Activated CD4-positive, alpha-beta T cell treated with anti-CD3 and anti-CD28 coated beads for 36 hours (primary cell): ENCODE results near the gene PEX12. TPM values are rescaled to one million over a fixed set of nuclear protein-coding genes. Genes with fewer than 3 reads are reported as not detected.

Source experiments
- ATAC-seq: fragments of 200-7000 bp; cut with Tn5 transposase; one replicate; pipeline ENCODE4 v1.10.0; 2021; ENCODE audit warnings: mild to moderate bottlenecking, moderate library complexity
- CTCF ChIA-PET: fragments of 350-600 bp; sonication (Branson Sonifier 250); formaldehyde crosslinking; loops from one replicate; lab custom pipeline; 2021; ENCODE audit warnings: antibody characterized with exemption; lab: Charles Lee
- POLR2A ChIA-PET: fragments of 350-600 bp; sonication (Branson Sonifier 250); formaldehyde crosslinking; loops from one replicate; lab custom pipeline; 2021; ENCODE audit warnings: antibody characterized with exemption, inconsistent platforms; lab: Charles Lee
- DNase-seq: peaks from one replicate; pipeline ENCODE4 v3.0.0-alpha.2; 2020
- H3K27ac Mint-ChIP-seq: one replicate; pipeline ENCODE4 v1.8.0; 2021; ENCODE audit warnings: mixed read lengths
- H3K27me3 Mint-ChIP-seq: one replicate; pipeline ENCODE4 v1.8.0; 2021; ENCODE audit warnings: mixed read lengths
- H3K36me3 Mint-ChIP-seq: one replicate; pipeline ENCODE4 v1.8.0; 2021; ENCODE audit warnings: low read depth, mixed read lengths
- H3K4me1 Mint-ChIP-seq: one replicate; pipeline ENCODE4 v1.8.0; 2021; ENCODE audit warnings: mixed read lengths
- H3K4me3 Mint-ChIP-seq: one replicate; pipeline ENCODE4 v1.8.0; 2021; ENCODE audit warnings: mild to moderate bottlenecking, moderate library complexity, mixed read lengths
- H3K9me3 Mint-ChIP-seq: one replicate; pipeline ENCODE4 v1.8.0; 2021; ENCODE audit warnings: low read depth, mixed read lengths
- intact Hi-C, 2 experiments: fragments of 100-400 bp; cut with DNase I in 1 of 2; cut with micrococcal nuclease in 1 of 2; formaldehyde crosslinking; loops; one replicate each; pipeline versions ENCODE4 v1.14.2 to v1.15.1; 2022 to 2024; cut with DNase I, micrococcal nuclease
- total RNA-seq, 2 experiments: library from RNA; stranded (reverse); gene quantifications; one replicate each; pipeline ENCODE4 v1.2.3, GENCODE V29; 2021

The PEX12 gene
- total RNA-seq, 2 experiments from 2014 or later = 5.7 to 6.1 TPM

GRCh38 chr17:35605678-35606077 is 27.3 kb upstream of the PEX12 start:
- ChIA-PET POLR2A (interaction anchor here (0.6 kb wide), 1 partner anchor 372 kb away, joined by 6 read pairs; no protein-coding TSS in a partner anchor), CTCF (interaction anchor here (0.6 to 0.8 kb wide), 2 partner anchors 71 to 136 kb away, joined by 3 read pairs; no protein-coding TSS in a partner anchor)
- Mint-ChIP-seq H3K9me3 (no peaks in the 10 kb centered on the region), H3K27ac (no peak overlapping the region), H3K4me3 (no peak overlapping the region), H3K27me3 (no peaks in the 10 kb centered on the region), H3K36me3 (peaks cover 43% of the 10 kb centered on the region), H3K4me1 (no peaks in the 10 kb centered on the region)
- no peak for ATAC-seq
- no peak for DNase-seq
- intact Hi-C loops = no loop called here

- ChIA-PET POLR2A (interaction anchor here (0.7 kb wide), 1 partner anchor 101 kb away, joined by 3 read pairs; no protein-coding TSS in a partner anchor), CTCF (interaction anchor here (0.7 to 3.9 kb wide), 4 partner anchors 9 to 272 kb away, joined by 3 to 26 read pairs (median 4); no protein-coding TSS in a partner anchor)
- intact Hi-C loops = no loop called here
- no peak overlapping the region for H3K4me3 Mint-ChIP-seq
- DNase-seq = no peak
- no peaks in the 10 kb centered on the region for H3K9me3 Mint-ChIP-seq
- H3K4me1 Mint-ChIP-seq = no peaks in the 10 kb centered on the region
- H3K27me3 Mint-ChIP-seq = no peaks in the 10 kb centered on the region
- no peak for ATAC-seq
- peaks cover 44% of the 10 kb centered on the region for H3K36me3 Mint-ChIP-seq
- no peak overlapping the region for H3K27ac Mint-ChIP-seq
These were observed 25.3 kb upstream of the PEX12 start for GRCh38 chr17:35603674-35604073.

GRCh38 chr17:35597604-35598003 is 19.2 kb upstream of the PEX12 start:
- ATAC-seq (no peak), DNase-seq (no peak)
- Mint-ChIP-seq H3K27me3 (no peaks in the 10 kb centered on the region), H3K9me3 (no peaks in the 10 kb centered on the region), H3K4me3 (no peak overlapping the region), H3K36me3 (peaks cover 57% of the 10 kb centered on the region), H3K4me1 (peaks cover 6% of the 10 kb centered on the region), H3K27ac (no peak overlapping the region)
- intact Hi-C loops = no loop called here
- ChIA-PET POLR2A (no interaction called here), CTCF (no interaction called here)

GRCh38 chr17:35596530-35597233 is 18.3 kb upstream of the PEX12 start:
- CTCF ChIA-PET = no interaction called here
- no peak for DNase-seq
- Mint-ChIP-seq H3K4me3 (no peak overlapping the region), H3K27ac (no peak overlapping the region), H3K4me1 (peaks cover 6% of the 10 kb centered on the region), H3K27me3 (no peaks in the 10 kb centered on the region), H3K36me3 (peaks cover 53% of the 10 kb centered on the region), H3K9me3 (no peaks in the 10 kb centered on the region)
- POLR2A ChIA-PET = no interaction called here
- intact Hi-C loops = no loop called here
- ATAC-seq = no peak

- Mint-ChIP-seq H3K36me3 (peaks cover 53% of the 10 kb centered on the region), H3K4me1 (peaks cover 6% of the 10 kb centered on the region), H3K27me3 (no peaks in the 10 kb centered on the region), H3K9me3 (no peaks in the 10 kb centered on the region), H3K4me3 (no peak overlapping the region), H3K27ac (no peak overlapping the region)
- DNase-seq (no peak), ATAC-seq (no peak)
- ChIA-PET CTCF (no interaction called here), POLR2A (no interaction called here)
- intact Hi-C loops = no loop called here
These were observed 17.7 kb upstream of the PEX12 start for GRCh38 chr17:35596072-35596471.

GRCh38 chr17:35588196-35588920 is 10.0 kb upstream of the PEX12 start:
- intact Hi-C loops = loop anchor here in 1 of 2 experiments (5.0 kb wide), 1 partner anchor 376 kb away; no protein-coding TSS in a partner anchor
- peak; percentile 67 for ATAC-seq
- ChIA-PET CTCF (interaction anchor here (0.6 to 2.2 kb wide), 9 partner anchors 9 to 260 kb away, joined by 3 to 9 read pairs (median 4); partner anchors contain the start of genes PEX12 and SLFN11), POLR2A (interaction anchor here (0.9 to 1.9 kb wide), 3 partner anchors 10 to 220 kb away, joined by 3 to 10 read pairs (median 4); partner anchors contain the start of genes PEX12 and TAF15)
- Mint-ChIP-seq H3K36me3 (peaks cover 11% of the 10 kb centered on the region), H3K4me3 (peak overlapping the region; percentile 98), H3K4me1 (peaks cover 25% of the 10 kb centered on the region), H3K9me3 (no peaks in the 10 kb centered on the region), H3K27me3 (no peaks in the 10 kb centered on the region), H3K27ac (peak overlapping the region; percentile 98)
- DNase-seq = peak; percentile 32

- peak; percentile 96 for DNase-seq
- Mint-ChIP-seq H3K27me3 (no peaks in the 10 kb centered on the region), H3K36me3 (peaks cover 10% of the 10 kb centered on the region), H3K9me3 (no peaks in the 10 kb centered on the region), H3K4me1 (peaks cover 25% of the 10 kb centered on the region), H3K4me3 (peak within 1 kb of the TSS; percentile 98), H3K27ac (peak within 1 kb of the TSS; percentile 98)
- ChIA-PET CTCF (interaction anchor here (1.1 to 1.5 kb wide), 5 partner anchors 9 to 221 kb away, joined by 3 to 5 read pairs (median 4); partner anchors contain the start of genes PEX12 and SLFN12L), POLR2A (interaction anchor here (1.4 to 1.9 kb wide), 2 partner anchors 9 kb away, joined by 10 read pairs; partner anchors contain the start of gene PEX12)
- peak; percentile 94 for ATAC-seq
- intact Hi-C loops = loop anchor here (1.0 to 5.0 kb wide), 15 partner anchors 9 to 957 kb away; partner anchors contain the start of genes PEX12 (in 2 of the 2), GGNBP2 (in 1 of the 2), LIG3 (in 1 of the 2) and NLE1 (in 1 of the 2)
These were observed 8.9 kb upstream of the PEX12 start, which contains the start of gene AP2B1 for GRCh38 chr17:35587074-35587961. Gene AP2B1, plus strand, starts transcription at chr17:35587322. Its CDS starts 6,709 bp downstream, at chr17:35594031.

GRCh38 chr17:35586569-35587073 is 8.2 kb upstream of the PEX12 start:
- Mint-ChIP-seq H3K27ac (peak overlapping the region; percentile 98), H3K4me3 (peak overlapping the region; percentile 98), H3K4me1 (peaks cover 25% of the 10 kb centered on the region), H3K27me3 (no peaks in the 10 kb centered on the region), H3K9me3 (no peaks in the 10 kb centered on the region), H3K36me3 (peaks cover 10% of the 10 kb centered on the region)
- ChIA-PET CTCF (interaction anchor here (1.1 to 1.5 kb wide), 5 partner anchors 8 to 222 kb away, joined by 3 to 5 read pairs (median 4); partner anchors contain the start of genes PEX12 and SLFN12L), POLR2A (interaction anchor here (1.4 kb wide), 1 partner anchor 8 kb away, joined by 10 read pairs; the partner anchor contains the start of gene PEX12)
- peak; percentile 8 for ATAC-seq
- intact Hi-C loops = loop anchor here (1.0 to 5.0 kb wide), 16 partner anchors 8 to 958 kb away; partner anchors contain the start of genes PEX12 (in 2 of the 2), CCT6B (in 1 of the 2), GGNBP2 (in 1 of the 2) and LIG3 (in 1 of the 2)
- no peak for DNase-seq

GRCh38 chr17:35584061-35584460 is 5.7 kb upstream of the PEX12 start:
- Mint-ChIP-seq H3K4me1 (peaks cover 20% of the 10 kb centered on the region), H3K36me3 (peaks cover 6% of the 10 kb centered on the region), H3K9me3 (no peaks in the 10 kb centered on the region), H3K27ac (no peak overlapping the region), H3K27me3 (no peaks in the 10 kb centered on the region), H3K4me3 (no peak overlapping the region)
- intact Hi-C loops = no loop called here
- ChIA-PET CTCF (no interaction called here), POLR2A (no interaction called here)
- ATAC-seq (no peak), DNase-seq (no peak)
